K562 (cell line): ENCODE data around the gene MYO1A. TPM values are rescaled to one million over a fixed set of nuclear protein-coding genes. Genes with fewer than 3 reads are reported as not detected.

Experiments
- GTF2E2 ChIP-seq: fragments of 200-800 bp; sonication (Bioruptor generic); IDR thresholded peaks from 2 replicates; pipeline ENCODE4 v1.6.1; 2016; ENCODE audit warnings: missing genetic modification characterization, missing compliant biosample characterization
- MAZ ChIP-seq, 2 experiments: fragments of 450-650 bp in 1 of 2; sonication (generic) in 1 of 2; formaldehyde crosslinking; IDR thresholded peaks in 1 of 2; conservative IDR thresholded peaks in 1 of 2; 2 replicates each; pipeline versions ENCODE4 v1.4.0 to v1.5.0; 2020; ENCODE audit warnings: mild to moderate bottlenecking in 1 of 2, missing genetic modification reagents in 1 of 2
- NR2C2 ChIP-seq, 2 experiments: fragments of 200-800 bp in 1 of 2; sonication (Bioruptor generic) in 1 of 2; sonication (generic) in 1 of 2; formaldehyde crosslinking in 1 of 2; IDR thresholded peaks; 2 replicates each; pipeline versions ENCODE4 v1.6.1 to v1.8.0; 2016 to 2022; ENCODE audit warnings: mild to moderate bottlenecking in 1 of 2, missing compliant biosample characterization in 1 of 2, missing genetic modification characterization in 1 of 2, missing genetic modification reagents in 1 of 2
- POLR2A ChIP-seq: fragments of 450-650 bp; conservative IDR thresholded peaks from 2 replicates; pipeline ENCODE4 v1.6.1; 2016
- RBBP5 ChIP-seq: fragments of 200-600 bp; sonication (generic); IDR thresholded peaks from 2 replicates; pipeline ENCODE4 v1.6.1; 2012; ENCODE audit warnings: borderline replicate concordance, mild to moderate bottlenecking, low read length, control low read depth, inconsistent platforms; ENCODE audit not compliant: insufficient read depth, poor library complexity, severe bottlenecking
- RBFOX2 ChIP-seq: fragments of 200-400 bp; formaldehyde crosslinking; IDR thresholded peaks from 2 replicates; pipeline ENCODE4 v1.6.1; 2017; ENCODE audit warnings: low read depth, mild to moderate bottlenecking, low read length, moderate library complexity
- SP2 ChIP-seq: IDR thresholded peaks from 2 replicates; pipeline ENCODE4 v1.6.1; 2011; ENCODE audit warnings: mild to moderate bottlenecking, low read depth, low read length, moderate library complexity; ENCODE audit not compliant: poor library complexity, severe bottlenecking; ENCODE audit errors: extremely low read depth
- THAP12 ChIP-seq: fragments of 250-450 bp; sonication (Bioruptor Pico); IDR thresholded peaks from 2 replicates; pipeline ENCODE4 v1.9.0; 2021; ENCODE audit warnings: mild to moderate bottlenecking, inconsistent platforms
- ZFX ChIP-seq: sonication (generic); formaldehyde crosslinking; IDR thresholded peaks from 2 replicates; pipeline ENCODE4 v1.8.0; 2022; ENCODE audit warnings: mild to moderate bottlenecking, missing genetic modification reagents, moderate library complexity
- ZSCAN29 ChIP-seq: fragments of 450-650 bp; IDR thresholded peaks from 2 replicates; pipeline ENCODE4 v1.6.1; 2017
- polyA plus RNA-seq, 8 experiments: library from polyadenylated mRNA; depleted of rRNA in 4 of 8; stranded (reverse) in 5 of 8; unstranded in 3 of 8; fragments of >200 nt; fragmentation: Nextera tagmentation in 2 of 8; fragmentation: Illumina TruSeq in 1 of 8; extraction: Ambion mirVana in 2 of 8; extraction: Trizol in 1 of 8; gene quantifications; 2 replicates each; pipeline versions ENCODE4 v1.2.1 to v1.2.3, GENCODE V29; 2011 to 2014; ENCODE audit warnings: inconsistent platforms in 1 of 8, missing spikeins in 1 of 8
- total RNA-seq, 7 experiments: library from RNA; depleted of rRNA in 6 of 7; stranded (reverse); fragments of >200 nt in 6 of 7; fragmentation: Illumina TruSeq in 2 of 7; extraction: Trizol in 2 of 7; gene quantifications; 2 replicates each; pipeline versions ENCODE4 v1.2.1 to v1.2.3, GENCODE V29; 2011 to 2021; ENCODE audit warnings: low replicate concordance in 1 of 7

Gene MYO1A
- total and polyA plus RNA-seq, 9 of the 15 experiments (the other 6 are each of a cell fraction or from before 2014, with no cell fraction given), result 0.03 to 0.29 (median 0.14) TPM; not detected in 2

GRCh38 chr12:57005980-57006808, 43.7 kb downstream of the MYO1A start, which contains the start of gene ZBTB39 (continued):
- TF ChIP-seq MAZ (CRISPR knock-in tag; conservative IDR thresholded peaks at IDR 0.05 in 1 of 2, IDR thresholded peaks at IDR 0.05 in 1 of 2) (peak; percentile 37 to 45; a peak in 2 of 4 replicates), RBFOX2 (peak; percentile 68), ZFX (CRISPR knock-in tag) (peak; percentile 69), NR2C2 (CRISPR knock-in tag; IDR thresholded peaks at IDR 0.05) (no peak), NR2C2 (tag; IDR thresholded peaks at IDR 0.05) (peak; percentile 42; the same call in 1 of the 2 replicates), SP2 (peak; percentile 25), RBBP5 (peak; percentile 63), POLR2A (0 out of 2 replicates have a peak, but pooled peaks have one; percentile 45), GTF2E2 (no peak), THAP12 (CRISPR knock-in tag) (peak; percentile 52; the same call in 1 of the 2 replicates), ZSCAN29 (no peak)
